H1 (cell line): ENCODE results near the gene CHI3L2.

Source experiments
- CBX5 ChIP-seq: fragments of 300-800, 300-1000 bp; sonication (generic); IDR thresholded peaks from 2 replicates; pipeline ENCODE4 v1.7.1; 2016; ENCODE audit warnings: antibody characterized with exemption, low read length, low read depth
- CHD2 ChIP-seq: IDR thresholded peaks from 2 replicates; pipeline ENCODE4 v1.6.1; 2012; ENCODE audit warnings: low read length, improper control_type of control experiment
- CTCF ChIP-seq, 3 experiments: IDR thresholded peaks; 1 replicate in 2 of 3; 2 replicates in 1 of 3; pipeline versions ENCODE4 v1.5.1 to v1.6.1; 2011; ENCODE audit warnings: low read length in 3 of 3, mild to moderate bottlenecking in 3 of 3, inconsistent platforms in 2 of 3, low read depth in 1 of 3, moderate library complexity in 1 of 3; ENCODE audit not compliant: insufficient read depth in 1 of 3; ENCODE audit errors: control extremely low read depth in 1 of 3
- HDAC6 ChIP-seq: IDR thresholded peaks from one replicate; pipeline ENCODE4 v1.7.1; 2012; ENCODE audit warnings: low read depth, mild to moderate bottlenecking, inconsistent platforms, low read length, moderate library complexity
- JUND ChIP-seq: IDR thresholded peaks from 2 replicates; pipeline ENCODE4 v1.6.1; 2011; ENCODE audit warnings: mild to moderate bottlenecking, improper control_type of control experiment, low read length
- POLR2A ChIP-seq, 2 experiments: IDR thresholded peaks; 1 replicate in 1 of 2; 2 replicates in 1 of 2; pipeline ENCODE4 v1.6.1; 2011; ENCODE audit warnings: low read depth in 2 of 2, low read length in 2 of 2, mild to moderate bottlenecking in 2 of 2; ENCODE audit errors: control extremely low read depth in 1 of 2
- POLR2AphosphoS5 ChIP-seq: IDR thresholded peaks from 2 replicates; pipeline ENCODE4 v1.6.1; 2011; ENCODE audit warnings: low read depth, low read length
- RXRA ChIP-seq: IDR thresholded peaks from 2 replicates; pipeline ENCODE4 v1.6.1; 2011; ENCODE audit warnings: low read depth, mild to moderate bottlenecking, low read length, moderate library complexity; ENCODE audit not compliant: insufficient read depth

GRCh38 chr1:111182052-111182451 lies 45.5 kb upstream of the CHI3L2 start:
- TF ChIP-seq CBX5 = no peak
- TF ChIP-seq CTCF (IDR thresholded peaks at IDR 0.05; ENCODE audit: control extremely low read depth in 1 of 3, insufficient read depth in 1 of 3, low read depth in 1 of 3, low read length in 3 of 3) = no peak
- no peak for TF ChIP-seq POLR2AphosphoS5
- TF ChIP-seq JUND = no peak
- no peak for TF ChIP-seq POLR2A (IDR thresholded peaks at IDR 0.05; ENCODE audit: control extremely low read depth in 1 of 2, low read depth in 2 of 2, low read length in 2 of 2)
- no peak for TF ChIP-seq RXRA
- no peak for TF ChIP-seq HDAC6
- no peak for TF ChIP-seq CHD2
